Measurements from ENCODE around the gene SMR3B. TPM values are rescaled to one million over a fixed set of nuclear protein-coding genes. Genes with fewer than 3 reads are reported as not detected.
A peak's percentile ranks its signal among the peaks of the same experiment; 100 is the strongest.

Gene SMR3B
- total and polyA plus RNA-seq, 2 experiments from 2014 or later: not detected

- Histone ChIP-seq H4K20me1 (ENCODE audit: insufficient read depth, poor library complexity, severe bottlenecking) (no peaks in the 10 kb centered on the region), H3K9me2 (replicated peaks; ENCODE audit: insufficient read depth) (no peaks in the 10 kb centered on the region), H3K79me2 (no peaks in the 10 kb centered on the region), H3K36me3 (replicated peaks; ENCODE audit: insufficient read depth, low read depth) (no peaks in the 10 kb centered on the region), H3K4me3 (no peak overlapping the region), H2AFZ (no peak overlapping the region), H3K4me2 (no peak overlapping the region), H3K27me3 (no peaks in the 10 kb centered on the region), H3K9me3 (ENCODE audit: low read depth) (no peaks in the 10 kb centered on the region), H3K4me1 (ENCODE audit: insufficient read depth) (no peaks in the 10 kb centered on the region), H3K27ac (no peak overlapping the region)
- DNase-seq (ENCODE audit: low spot score): no peak
- no peak for TF ChIP-seq CTCF (IDR thresholded peaks at IDR 0.05; ENCODE audit: poor library complexity)
- TF ChIP-seq EZH2phosphoT487 (IDR thresholded peaks at IDR 0.05; ENCODE audit: low read depth, severe bottlenecking, unreplicated experiment): no peak
- no peak for TF ChIP-seq EZH2 (IDR thresholded peaks at IDR 0.05; ENCODE audit: borderline replicate concordance)
Observed at GRCh38 chr4:70426789-70427188, 43.9 kb downstream of the SMR3B start.

GRCh38 chr4:70437197-70437596, 54.3 kb downstream of the SMR3B start:
- no peak overlapping the region for H3K4me2 ChIP-seq
- WGBS (ENCODE audit: low lambda C conversion rate, missing lambda C conversion rate): 67% methylated on average over 7 of the region's 7 CpGs

More at GRCh38 chr4:70437197-70437596, 54.3 kb downstream of the SMR3B start:
- no peak overlapping the region for H3K27ac ChIP-seq
- H3K9me3 ChIP-seq (ENCODE audit: low read depth): no peaks in the 10 kb centered on the region
- no peak overlapping the region for H2AFZ ChIP-seq
- H3K4me1 ChIP-seq (ENCODE audit: insufficient read depth): no peaks in the 10 kb centered on the region
- no peaks in the 10 kb centered on the region for H3K36me3 ChIP-seq (replicated peaks; ENCODE audit: insufficient read depth, low read depth)
- peak; percentile 11 for DNase-seq (ENCODE audit: low spot score)
- no peaks in the 10 kb centered on the region for H3K79me2 ChIP-seq
- H3K27me3 ChIP-seq: no peaks in the 10 kb centered on the region
- TF ChIP-seq EZH2phosphoT487 (IDR thresholded peaks at IDR 0.05; ENCODE audit: low read depth, severe bottlenecking, unreplicated experiment): no peak
- TF ChIP-seq CTCF (IDR thresholded peaks at IDR 0.05; ENCODE audit: poor library complexity): no peak
- TF ChIP-seq EZH2 (IDR thresholded peaks at IDR 0.05; ENCODE audit: borderline replicate concordance): no peak
- no peak overlapping the region for H3K4me3 ChIP-seq
- no peaks in the 10 kb centered on the region for H4K20me1 ChIP-seq (ENCODE audit: insufficient read depth, poor library complexity, severe bottlenecking)
- H3K9me2 ChIP-seq (replicated peaks; ENCODE audit: insufficient read depth): peaks cover 3% of the 10 kb centered on the region

Other genes starting within 250 kb of the SMR3B start
- gene PRR27, start 228.9 kb upstream of the SMR3B start, total RNA-seq: not detected in 2 replicates
- 0.48 TPM in 1 of 2 replicates, not detected in the other for gene PRR27, start 228.9 kb upstream of the SMR3B start, polyA plus RNA-seq
- 1.2 and 5.3 TPM in 2 replicates for gene ODAM, start 187.4 kb upstream of the SMR3B start, total RNA-seq
- 3.8 and 5.3 TPM in 2 replicates for gene ODAM, start 187.4 kb upstream of the SMR3B start, polyA plus RNA-seq
- gene FDCSP, start 157.0 kb upstream of the SMR3B start, total RNA-seq: not detected in 2 replicates
- gene FDCSP, start 157.0 kb upstream of the SMR3B start, polyA plus RNA-seq: not detected in 2 replicates
- not detected in 2 replicates for gene CSN3, start 140.5 kb upstream of the SMR3B start, total RNA-seq
- 1.3 TPM in 1 of 2 replicates, not detected in the other for gene CSN3, start 140.5 kb upstream of the SMR3B start, polyA plus RNA-seq
- gene CABS1, start 48.1 kb upstream of the SMR3B start, total RNA-seq: not detected in 2 replicates
- not detected in 2 replicates for gene CABS1, start 48.1 kb upstream of the SMR3B start, polyA plus RNA-seq
- not detected in 2 replicates for gene SMR3A, start 22.4 kb upstream of the SMR3B start, total RNA-seq
- not detected in 2 replicates for gene SMR3A, start 22.4 kb upstream of the SMR3B start, polyA plus RNA-seq
- gene OPRPN, start 14.8 kb downstream of the SMR3B start, total RNA-seq: not detected in 2 replicates
- not detected in 2 replicates for gene OPRPN, start 14.8 kb downstream of the SMR3B start, polyA plus RNA-seq
- not detected in 2 replicates for gene MUC7, start 89.1 kb downstream of the SMR3B start, total RNA-seq
- not detected in 2 replicates for gene MUC7, start 89.1 kb downstream of the SMR3B start, polyA plus RNA-seq
- gene AMTN, start 135.4 kb downstream of the SMR3B start, total RNA-seq: not detected in 2 replicates
- not detected in 2 replicates for gene AMTN, start 135.4 kb downstream of the SMR3B start, polyA plus RNA-seq
- gene AMBN, start 209.1 kb downstream of the SMR3B start, total RNA-seq: not detected in 2 replicates
- gene AMBN, start 209.1 kb downstream of the SMR3B start, polyA plus RNA-seq: not detected in 2 replicates
- 0.20 and 4.4 TPM in 2 replicates for gene ENAM, start 245.6 kb downstream of the SMR3B start, total RNA-seq
- 0.64 TPM in 1 of 2 replicates, not detected in the other for gene ENAM, start 245.6 kb downstream of the SMR3B start, polyA plus RNA-seq

All from hepatocyte (in vitro differentiated cells).